ENCODE data around the gene PDZRN3. TPM values are rescaled to one million over a fixed set of nuclear protein-coding genes. Genes with fewer than 3 reads are reported as not detected.

PDZRN3 gene
- total and polyA plus RNA-seq, 12 donors = 17.7 to 143 (median 74.6) TPM

- ATAC-seq = peak in 4 of 8 donors; percentile 19 to 53 (median 42)
- Histone ChIP-seq H3K27ac (peak overlapping the region in 1 of 10 donors; percentile 8), H3K4me3 (no peak overlapping the region), H3K9me3 (no peaks in the 10 kb centered on the region), H3K4me1 (peaks cover 0 to 76% (median 31%) of the 10 kb centered on the region in 9 donors), H3K27me3 (no peaks in the 10 kb centered on the region), H3K36me3 (no peaks in the 10 kb centered on the region)
- intact Hi-C loops (cut with DNase I) = loop anchor here in 1 of 10 donors (5.0 kb wide), 1 partner anchor 46 kb away; no protein-coding TSS in a partner anchor
- 33 to 53% methylated on average over 3 of the region's 3 CpGs for whole genome bisulfite sequencing, 2 donors
- no peak for DNase-seq
- TF ChIP-seq, protein P1, sequence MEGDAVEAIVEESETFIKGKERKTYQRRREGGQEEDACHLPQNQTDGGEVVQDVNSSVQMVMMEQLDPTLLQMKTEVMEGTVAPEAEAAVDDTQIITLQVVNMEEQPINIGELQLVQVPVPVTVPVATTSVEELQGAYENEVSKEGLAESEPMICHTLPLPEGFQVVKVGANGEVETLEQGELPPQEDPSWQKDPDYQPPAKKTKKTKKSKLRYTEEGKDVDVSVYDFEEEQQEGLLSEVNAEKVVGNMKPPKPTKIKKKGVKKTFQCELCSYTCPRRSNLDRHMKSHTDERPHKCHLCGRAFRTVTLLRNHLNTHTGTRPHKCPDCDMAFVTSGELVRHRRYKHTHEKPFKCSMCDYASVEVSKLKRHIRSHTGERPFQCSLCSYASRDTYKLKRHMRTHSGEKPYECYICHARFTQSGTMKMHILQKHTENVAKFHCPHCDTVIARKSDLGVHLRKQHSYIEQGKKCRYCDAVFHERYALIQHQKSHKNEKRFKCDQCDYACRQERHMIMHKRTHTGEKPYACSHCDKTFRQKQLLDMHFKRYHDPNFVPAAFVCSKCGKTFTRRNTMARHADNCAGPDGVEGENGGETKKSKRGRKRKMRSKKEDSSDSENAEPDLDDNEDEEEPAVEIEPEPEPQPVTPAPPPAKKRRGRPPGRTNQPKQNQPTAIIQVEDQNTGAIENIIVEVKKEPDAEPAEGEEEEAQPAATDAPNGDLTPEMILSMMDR (IDR thresholded peaks at IDR 0.05) = no peak
Observed at GRCh38 chr3:73451301-73451944, 173.3 kb downstream of the PDZRN3 start.

GRCh38 chr3:73449774-73450173 lies 175.0 kb downstream of the PDZRN3 start:
- no peak overlapping the region for H3K4me3 ChIP-seq
- H3K9me3 ChIP-seq = no peaks in the 10 kb centered on the region
- H3K36me3 ChIP-seq = no peaks in the 10 kb centered on the region
- ATAC-seq (no peak), DNase-seq (no peak)
- TF ChIP-seq, protein P1 (IDR thresholded peaks at IDR 0.05) = no peak
- H3K27me3 ChIP-seq = no peaks in the 10 kb centered on the region
- H3K27ac ChIP-seq = no peak overlapping the region
- H3K4me1 ChIP-seq = peaks cover 0 to 81% (median 42%) of the 10 kb centered on the region in 9 donors
- intact Hi-C loops (cut with DNase I) = loop anchor here in 1 of 10 donors (5.0 kb wide), 1 partner anchor 48 kb away; no protein-coding TSS in a partner anchor
- 64 to 68% methylated on average over 4 of the region's 4 CpGs for whole genome bisulfite sequencing, 2 donors

DNA sequence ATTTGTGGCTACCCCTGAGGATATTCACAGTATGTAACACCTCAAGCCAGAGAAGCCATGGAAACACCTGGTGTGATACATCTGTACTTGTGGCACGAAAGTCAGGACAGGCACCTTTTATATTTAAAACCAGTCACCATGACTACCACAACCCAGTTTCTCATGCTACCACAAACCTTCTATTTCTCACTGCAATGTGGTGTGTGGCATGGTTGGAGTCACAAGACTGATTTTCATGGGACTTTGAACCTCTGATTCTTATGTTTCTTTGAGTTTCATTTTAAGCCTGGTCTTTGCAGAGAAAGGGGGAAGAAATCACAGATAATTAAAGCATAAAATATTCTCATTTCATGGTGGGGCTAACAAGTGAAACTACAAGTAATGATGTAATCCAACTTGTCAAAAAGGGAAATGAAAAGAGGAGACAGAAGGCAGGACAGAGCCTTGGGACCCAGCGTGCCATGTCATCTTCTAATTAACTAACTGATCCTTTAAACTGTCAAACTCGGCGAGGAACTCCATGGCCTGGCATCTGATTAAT lies 175.9 kb downstream of the PDZRN3 start:
- no peak overlapping the region for H3K27ac ChIP-seq
- TF ChIP-seq, protein P1 (IDR thresholded peaks at IDR 0.05) = no peak
- DNase-seq (no peak), ATAC-seq (no peak)
- H3K4me1 ChIP-seq = peaks cover 0 to 81% (median 42%) of the 10 kb centered on the region in 9 donors
- H3K9me3 ChIP-seq = no peaks in the 10 kb centered on the region
- WGBS, 2 donors = 67 to 72% methylated on average over 4 of the region's 4 CpGs
- H3K36me3 ChIP-seq = no peaks in the 10 kb centered on the region
- no peak overlapping the region for H3K4me3 ChIP-seq
- H3K27me3 ChIP-seq = no peaks in the 10 kb centered on the region
- intact Hi-C loops (cut with DNase I) = no loop called here

DNA sequence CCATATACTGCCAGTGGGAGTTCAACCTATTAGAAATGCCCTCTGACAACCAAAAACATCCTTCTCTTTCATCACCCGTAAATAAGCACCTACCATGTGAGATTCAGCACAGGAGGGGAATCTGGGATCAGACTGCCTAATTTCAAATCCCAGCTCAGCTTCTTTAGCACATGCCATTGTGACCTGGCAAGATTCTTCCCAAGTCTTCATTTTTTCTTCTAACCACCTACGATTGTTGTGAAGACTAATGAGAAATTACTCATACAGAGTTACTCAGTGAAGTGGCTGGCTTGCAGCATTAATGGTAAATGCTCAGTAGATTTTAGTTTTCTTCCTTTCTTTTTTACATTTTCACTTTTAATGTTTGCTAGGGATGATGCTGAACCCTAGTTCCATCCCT lies 176.7 kb downstream of the PDZRN3 start:
- Histone ChIP-seq H3K4me1 (peaks cover 0 to 77% (median 42%) of the 10 kb centered on the region in 9 donors), H3K27ac (no peak overlapping the region), H3K36me3 (no peaks in the 10 kb centered on the region), H3K4me3 (no peak overlapping the region), H3K27me3 (no peaks in the 10 kb centered on the region), H3K9me3 (no peaks in the 10 kb centered on the region)
- WGBS, 2 donors = 87 to 89% methylated on average over 2 of the region's 2 CpGs
- ATAC-seq = no peak
- intact Hi-C loops (cut with DNase I) = no loop called here
- TF ChIP-seq, protein P1 (IDR thresholded peaks at IDR 0.05) = no peak
- no peak for DNase-seq
